IMR-90 (cell line): ENCODE measurements around the gene KRR1. TPM values are rescaled to one million over a fixed set of nuclear protein-coding genes. Genes with fewer than 3 reads are reported as not detected.

ENCODE experiments used
- ATAC-seq: fragments of 200-7000 bp; cut with Tn5 transposase; 2 replicates; pipeline ENCODE4 v1.9.1; 2020; ENCODE audit warnings: low read depth, mild to moderate bottlenecking, moderate library complexity
- BruUV-seq: library from RNA; stranded (reverse); fragments of 400-500 nt; replicated peaks from 2 replicates; lab custom pipeline; 2021; lab: Mats Ljungman, UMichigan
- CTCF ChIA-PET: fragments of 300-600 bp; formaldehyde crosslinking; extraction: SDS; loops from one replicate; lab custom pipeline; 2021; ENCODE audit warnings: antibody characterized with exemption; lab: Yijun Ruan, JAX
- POLR2A ChIA-PET: fragments of 300-600 bp; sonication (Branson Sonifier 250); formaldehyde crosslinking; loops from one replicate; lab custom pipeline; 2022; ENCODE audit warnings: antibody characterized with exemption; ENCODE audit not compliant: unreplicated experiment; lab: Charles Lee
- DNase-seq: peaks from one replicate; pipeline ENCODE4 v3.0.0; 2013
- H2AFZ ChIP-seq: replicated peaks from 2 replicates; pipeline ENCODE3; 2013; ENCODE audit warnings: low read length, mild to moderate bottlenecking; ENCODE audit not compliant: poor library complexity
- H2AK5ac ChIP-seq: 2 replicates; pipeline ENCODE4 v1.6.1; 2013; ENCODE audit warnings: low read depth, low read length, inconsistent platforms
- H2AK9ac ChIP-seq: replicated peaks from 2 replicates; pipeline ENCODE3; 2013; ENCODE audit warnings: mild to moderate bottlenecking, low read depth, low read length, moderate library complexity; ENCODE audit not compliant: poor library complexity
- H2BK120ac ChIP-seq: 2 replicates; pipeline ENCODE4 v1.6.1; 2013; ENCODE audit warnings: low read depth, low read length, inconsistent platforms
- H2BK15ac ChIP-seq: 3 replicates; pipeline ENCODE4 v1.6.1; 2013; ENCODE audit warnings: low read depth, low read length, inconsistent platforms
- H2BK20ac ChIP-seq: 2 replicates; pipeline ENCODE4 v1.6.1; 2013; ENCODE audit warnings: low read depth, mild to moderate bottlenecking, inconsistent platforms, low read length, moderate library complexity
- H2BK5ac ChIP-seq: 2 replicates; pipeline ENCODE4 v1.6.1; 2013; ENCODE audit warnings: mild to moderate bottlenecking, low read depth, low read length, inconsistent platforms; ENCODE audit not compliant: poor library complexity, severe bottlenecking
- H3K14ac ChIP-seq: replicated peaks from 2 replicates; pipeline ENCODE4 v1.6.1; 2013; ENCODE audit warnings: low read depth, low read length, inconsistent platforms
- H3K18ac ChIP-seq: 2 replicates; pipeline ENCODE4 v1.6.1; 2013; ENCODE audit warnings: low read depth, low read length, control low read depth
- H3K23ac ChIP-seq: 2 replicates; pipeline ENCODE4 v1.6.1; 2013; ENCODE audit warnings: low read depth, low read length, inconsistent platforms
- H3K27ac ChIP-seq: 2 replicates; pipeline ENCODE4 v1.5.1; 2013; ENCODE audit warnings: mild to moderate bottlenecking, control low read depth, low read length; ENCODE audit not compliant: insufficient read depth
- H3K27me3 ChIP-seq: 2 replicates; pipeline ENCODE4 v1.6.1; 2013; ENCODE audit warnings: low read length; ENCODE audit not compliant: control insufficient read depth, insufficient read depth
- H3K36me3 ChIP-seq: 2 replicates; pipeline ENCODE4 v1.6.1; 2013; ENCODE audit warnings: low read length, mixed read lengths; ENCODE audit not compliant: control insufficient read depth, insufficient read depth
- H3K4ac ChIP-seq: 2 replicates; pipeline ENCODE4 v1.6.1; 2013; ENCODE audit warnings: low read depth, low read length, inconsistent platforms
- H3K4me1 ChIP-seq: 2 replicates; pipeline ENCODE4 v1.6.1; 2013; ENCODE audit warnings: low read length, mixed read lengths; ENCODE audit not compliant: control insufficient read depth, insufficient read depth
- H3K4me2 ChIP-seq: 2 replicates; pipeline ENCODE4 v1.6.1; 2013; ENCODE audit warnings: low read depth, mild to moderate bottlenecking, control low read depth, low read length, moderate library complexity
- H3K4me3 ChIP-seq: 2 replicates; pipeline ENCODE4 v1.5.1; 2013; ENCODE audit warnings: low read depth, mild to moderate bottlenecking, control low read depth, low read length, moderate library complexity; ENCODE audit not compliant: insufficient read depth
- H3K56ac ChIP-seq: 2 replicates; pipeline ENCODE4 v1.6.1; 2013; ENCODE audit warnings: low read length, inconsistent platforms; ENCODE audit not compliant: insufficient read depth; ENCODE audit errors: extremely low read depth
- H3K79me1 ChIP-seq, 2 experiments: 2 replicates each; pipeline ENCODE4 v1.6.1; 2013; ENCODE audit warnings: low read length in 2 of 2, inconsistent platforms in 1 of 2, low read depth in 1 of 2
- H3K9ac ChIP-seq: 2 replicates; pipeline ENCODE4 v1.6.1; 2013; ENCODE audit warnings: low read depth, low read length, control low read depth
- H3K9me1 ChIP-seq: 2 replicates; pipeline ENCODE4 v1.6.1; 2013; ENCODE audit warnings: low read length, inconsistent platforms; ENCODE audit not compliant: insufficient read depth
- H3K9me3 ChIP-seq: 2 replicates; pipeline ENCODE4 v1.6.1; 2013; ENCODE audit warnings: low read length; ENCODE audit not compliant: control insufficient read depth, insufficient read depth
- H4K20me1 ChIP-seq: 2 replicates; pipeline ENCODE4 v1.6.1; 2013; ENCODE audit warnings: low read length, inconsistent platforms; ENCODE audit not compliant: insufficient read depth
- H4K5ac ChIP-seq: 2 replicates; pipeline ENCODE4 v1.6.1; 2013; ENCODE audit warnings: mild to moderate bottlenecking, low read depth, low read length, control low read depth
- H4K8ac ChIP-seq, 2 experiments: 2 replicates each; pipeline ENCODE4 v1.6.1; 2013; ENCODE audit warnings: low read depth in 2 of 2, low read length in 2 of 2, control low read depth in 1 of 2, inconsistent platforms in 1 of 2
- H4K91ac ChIP-seq: 2 replicates; pipeline ENCODE4 v1.6.1; 2013; ENCODE audit warnings: low read depth, low read length, inconsistent platforms; ENCODE audit not compliant: insufficient read depth
- CEBPB ChIP-seq: IDR thresholded peaks from 2 replicates; pipeline ENCODE4 v1.6.1; 2012; ENCODE audit warnings: low read depth, low read length, improper control_type of control experiment
- NFE2L2 ChIP-seq: fragments of 150-350 bp; IDR thresholded peaks from 2 replicates; pipeline ENCODE4 v1.6.1; 2016; ENCODE audit warnings: low read depth, mild to moderate bottlenecking, low read length
- RAD21 ChIP-seq: IDR thresholded peaks from 2 replicates; pipeline ENCODE4 v1.6.1; 2012; ENCODE audit warnings: low read length, improper control_type of control experiment
- RCOR1 ChIP-seq: IDR thresholded peaks from 2 replicates; pipeline ENCODE4 v1.6.1; 2012; ENCODE audit warnings: mild to moderate bottlenecking, low read length, improper control_type of control experiment; ENCODE audit not compliant: insufficient replicate concordance
- WGBS, 2 experiments: methylation state at CpG; one replicate each; pipeline versions ENCODE4 v1.1.5 to v1.1.7; 2013; ENCODE audit warnings: missing lambda C conversion rate in 2 of 2; ENCODE audit not compliant: insufficient read length in 1 of 2; ENCODE audit errors: extremely low coverage in 2 of 2; 5-methylcytosine and 5-hydroxymethylcytosine counted together
- dilution Hi-C: fragments of 300-500 bp; cut with HindIII; formaldehyde crosslinking; loops from one replicate; pipeline ENCODE4 v1.14.3; 2018; ENCODE audit warnings: low sequenced_read_pairs; ENCODE audit not compliant: unreplicated experiment
- in situ Hi-C: fragments of 300-500 bp; cut with MboI; formaldehyde crosslinking; loops from 3 replicates; pipeline ENCODE4 v1.14.3; 2019; ENCODE audit warnings: low sequenced_read_pairs, inconsistent platforms, mixed read lengths
- intact Hi-C: fragments of 100-400 bp; cut with micrococcal nuclease; formaldehyde crosslinking; loops from 2 replicates; pipeline ENCODE4 v1.10.0; 2022
- polyA plus RNA-seq, 3 experiments: library from polyadenylated mRNA; depleted of rRNA; stranded (reverse); fragments of >200 nt; gene quantifications; 2 replicates each; pipeline ENCODE4 v1.2.3, GENCODE V29; 2012; ENCODE audit warnings: low replicate concordance in 1 of 3
- total RNA-seq: library from RNA; depleted of rRNA; stranded (reverse); fragments of >200 nt; gene quantifications from 2 replicates; pipeline ENCODE4 v1.2.3, GENCODE V29; 2012
- TF ChIP-seq, protein P1 (sequence below): fragments of 150-350 bp; IDR thresholded peaks from 2 replicates; pipeline ENCODE4 v1.6.1; 2016; ENCODE audit warnings: low read depth, mild to moderate bottlenecking, low read length, moderate library complexity, borderline replicate concordance

KRR1 gene
- total and polyA plus RNA-seq, 2 of the 4 experiments (the other 2 are of a cell fraction), result 18.3 to 31.4 TPM

DNA sequence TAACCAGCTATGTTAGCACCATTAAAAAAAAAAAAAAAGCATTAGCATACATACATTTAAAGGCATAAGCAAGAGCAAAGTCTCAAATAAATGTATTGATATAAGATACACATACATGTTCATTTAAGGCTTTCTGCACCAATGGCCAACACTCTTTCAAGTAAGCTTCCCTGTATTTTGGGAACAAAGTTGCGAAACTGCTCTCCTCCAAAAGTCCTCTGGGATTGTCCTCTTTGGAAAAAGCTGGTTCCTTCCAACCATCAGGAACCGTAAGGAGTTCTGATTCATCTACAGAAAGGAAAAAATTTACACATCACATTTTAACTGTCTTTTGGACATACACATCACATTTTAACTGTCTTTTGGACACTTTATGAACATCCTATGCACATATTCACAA, 3.2 kb downstream of the KRR1 start:
- Histone ChIP-seq H3K4ac (no peak overlapping the region), H4K20me1 (no peaks in the 10 kb centered on the region), H2BK120ac (no peak overlapping the region), H3K14ac (no peak overlapping the region), H2AK9ac (no peak overlapping the region), H3K27me3 (no peaks in the 10 kb centered on the region), H3K9me3 (no peaks in the 10 kb centered on the region), H2BK5ac (no peak overlapping the region), H4K91ac (no peak overlapping the region), H3K9ac (no peak overlapping the region), H3K23ac (no peak overlapping the region), H3K79me1 (peaks cover 2 to 20% of the 10 kb centered on the region in 2 experiments; a peak in 3 of 4 replicates), H3K27ac (no peak overlapping the region), H2BK20ac (no peak overlapping the region), H3K4me3 (no peak overlapping the region), H3K56ac (no peak overlapping the region), H3K4me2 (no peak overlapping the region), H2BK15ac (no peak overlapping the region), H4K8ac (no peak overlapping the region), H3K36me3 (peaks cover 13% of the 10 kb centered on the region), H3K18ac (no peak overlapping the region), H3K9me1 (no peaks in the 10 kb centered on the region), H3K4me1 (peaks cover 1% of the 10 kb centered on the region; the same call in 1 of the 2 replicates), H2AFZ (no peak overlapping the region), H2AK5ac (no peak overlapping the region), H4K5ac (no peak overlapping the region)
- no peak for TF ChIP-seq RAD21
- TF ChIP-seq, protein P1, sequence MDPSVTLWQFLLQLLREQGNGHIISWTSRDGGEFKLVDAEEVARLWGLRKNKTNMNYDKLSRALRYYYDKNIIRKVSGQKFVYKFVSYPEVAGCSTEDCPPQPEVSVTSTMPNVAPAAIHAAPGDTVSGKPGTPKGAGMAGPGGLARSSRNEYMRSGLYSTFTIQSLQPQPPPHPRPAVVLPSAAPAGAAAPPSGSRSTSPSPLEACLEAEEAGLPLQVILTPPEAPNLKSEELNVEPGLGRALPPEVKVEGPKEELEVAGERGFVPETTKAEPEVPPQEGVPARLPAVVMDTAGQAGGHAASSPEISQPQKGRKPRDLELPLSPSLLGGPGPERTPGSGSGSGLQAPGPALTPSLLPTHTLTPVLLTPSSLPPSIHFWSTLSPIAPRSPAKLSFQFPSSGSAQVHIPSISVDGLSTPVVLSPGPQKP, result no peak
- TF ChIP-seq CEBPB, result peak; percentile 75
- TF ChIP-seq RCOR1, result no peak
- no peak for TF ChIP-seq NFE2L2
- BruUV-seq, result no TSS peak
- intact Hi-C loops, result no loop called here
- ChIA-PET CTCF (interaction anchor here (1.0 kb wide), 1 partner anchor 155 kb away, joined by 4 read pairs; no protein-coding TSS in a partner anchor), POLR2A (interaction anchor here (0.6 to 0.7 kb wide), 3 partner anchors 291 to 1397 kb away, joined by 3 to 14 read pairs (median 7); no protein-coding TSS in a partner anchor)
- dilution Hi-C loops, result no loop called here
- no peak for DNase-seq
- in situ Hi-C loops, result loop anchor here (10.0 kb wide), 1 partner anchor 813 kb away; no protein-coding TSS in a partner anchor
- no peak for ATAC-seq
- 50% methylated on average over 1 of the region's 2 CpGs; no CpG with 5 or more reads in 1 of the 2 experiments for WGBS, 2 experiments
